Measurements from ENCODE around the gene VANGL1.
A peak's percentile ranks its signal among the peaks of the same experiment; 100 is the strongest.
"Not testable (repeated sequence)": the region's sequence is repeated elsewhere in the genome, so short reads cannot be mapped to it uniquely, and the experiment has no call there.

VANGL1 gene

DNA sequence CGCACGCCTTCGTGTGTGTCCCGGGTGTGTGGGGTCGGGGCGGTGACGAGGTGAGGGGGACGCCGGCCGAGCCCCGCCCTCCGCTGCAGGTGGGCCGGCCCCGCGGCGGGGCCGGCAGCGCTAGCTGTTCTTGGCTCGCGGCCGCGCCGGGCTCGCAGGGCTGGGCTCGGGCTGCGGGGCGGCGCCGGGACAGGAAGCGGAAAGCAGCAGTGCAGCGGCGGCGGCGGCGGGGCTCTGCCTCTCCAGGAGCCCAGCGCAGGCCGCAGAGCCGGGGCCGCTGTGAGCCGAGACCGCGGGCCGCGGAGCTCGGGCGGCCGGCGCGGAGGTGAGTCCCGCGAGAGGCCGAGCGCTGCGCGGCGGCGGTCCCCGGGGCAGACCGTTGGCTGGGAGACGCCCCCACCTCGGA, at the start of gene VANGL1:
Gene VANGL1, plus strand, starts transcription at position 209 of the 406 bp plus-strand sequence. CDS start 9,444 bp downstream, outside the sequence.
- peak in 1 of 14 donors; percentile 21 for DNase-seq

DNA sequence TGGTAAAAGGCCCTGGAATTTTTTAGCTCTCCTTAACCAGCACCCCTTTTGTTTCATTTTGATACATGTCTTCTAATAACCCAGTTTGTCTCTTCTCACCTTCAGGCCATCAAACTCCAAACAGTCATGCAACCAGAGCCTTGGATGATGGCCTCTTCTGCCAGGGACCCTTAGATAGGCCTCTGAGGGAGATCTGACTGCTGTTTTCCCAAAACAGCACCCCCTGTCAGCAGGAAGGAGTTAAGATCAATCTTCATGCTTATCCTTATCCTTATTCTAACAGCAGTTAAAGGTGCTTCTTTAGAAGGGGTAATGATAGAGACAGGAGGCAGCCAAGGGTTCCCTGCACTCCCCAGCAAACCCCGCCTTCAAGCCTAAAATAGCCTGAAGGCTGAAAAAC, 49.5 kb upstream of the VANGL1 start:
- DNase-seq, result no peak

GRCh38 chr1:115593365-115594259, 48.2 kb upstream of the VANGL1 start:
- no peak for DNase-seq

GRCh38 chr1:115594600-115594999, 47.2 kb upstream of the VANGL1 start:
- DNase-seq, result no peak

- DNase-seq, result peak in 13 of 14 donors; percentile 10 to 77 (median 61)
These were observed 46.3 kb upstream of the VANGL1 start for GRCh38 chr1:115595279-115596079.

DNA sequence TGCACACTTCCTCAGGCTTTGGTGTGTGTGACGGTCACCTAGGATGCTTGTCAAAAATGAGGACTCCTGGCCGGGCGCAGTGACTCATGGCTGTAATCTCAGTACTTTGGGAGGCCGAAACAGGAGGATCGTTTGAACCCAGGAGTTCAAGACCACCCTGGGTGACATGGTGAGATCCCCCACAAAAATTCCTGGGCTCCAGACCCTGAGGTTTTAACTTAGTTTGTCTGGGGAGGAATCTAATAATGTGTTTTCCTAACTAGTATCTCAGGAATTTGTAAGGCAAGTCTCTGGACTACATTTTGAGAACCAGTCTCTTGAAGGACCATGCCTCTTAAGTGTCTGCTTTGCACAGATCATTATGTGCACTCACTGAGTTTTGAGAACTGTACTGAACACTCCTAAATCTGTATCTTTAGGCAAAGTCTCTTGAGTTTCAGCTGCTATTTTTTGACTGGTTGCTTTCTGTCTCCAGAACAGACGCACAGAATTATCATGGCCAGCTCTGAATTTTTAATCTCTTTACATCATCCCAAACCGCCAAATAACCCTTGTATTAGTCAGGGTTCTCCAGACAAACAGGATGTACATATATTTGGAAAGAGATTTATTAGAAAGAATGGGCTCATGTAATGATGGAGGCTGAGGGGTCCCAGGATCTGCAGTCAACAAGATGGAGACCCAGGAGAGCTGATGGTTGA, 45.5 kb upstream of the VANGL1 start:
- DNase-seq, result no peak

DNA sequence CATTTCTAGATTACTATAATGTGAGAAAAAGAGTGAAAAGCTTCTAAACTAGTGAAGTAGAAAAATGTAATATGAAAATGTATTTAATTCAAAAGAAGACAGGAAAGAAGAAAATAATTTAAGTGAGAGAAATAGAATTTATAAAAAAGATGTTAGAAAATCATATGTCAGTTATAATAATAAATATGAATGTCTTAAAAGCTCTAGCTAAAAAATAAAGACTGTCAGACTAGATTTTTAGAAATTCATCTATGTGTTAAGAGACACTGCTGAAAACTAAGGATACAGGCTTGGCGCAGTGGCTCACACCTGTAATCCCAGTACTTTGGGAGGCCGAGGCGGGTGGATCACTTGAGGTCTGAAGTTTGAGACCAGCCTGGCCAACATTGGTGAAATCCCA, 37.3 kb upstream of the VANGL1 start:
- no peak for DNase-seq

DNA sequence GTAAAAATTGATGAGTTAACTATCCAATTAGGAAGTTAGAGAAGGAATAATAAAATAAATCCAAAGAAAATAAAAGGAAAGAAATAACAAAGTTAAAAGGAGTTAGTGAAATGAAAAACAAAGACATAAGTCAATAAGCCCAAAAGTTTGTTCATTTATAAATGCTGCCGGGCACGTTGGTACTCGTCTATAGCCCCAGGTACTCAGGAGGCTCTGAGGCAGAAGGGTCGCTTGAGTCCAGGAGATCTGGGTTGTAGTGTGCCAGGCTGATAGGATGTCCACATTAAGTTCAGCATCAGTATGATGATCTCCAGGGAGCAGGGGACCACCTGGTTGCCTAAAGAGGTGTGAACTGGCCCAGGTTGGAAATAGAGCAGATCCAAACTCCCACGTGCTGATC, 35.5 kb upstream of the VANGL1 start:
- DNase-seq, result no peak

GRCh38 chr1:115609021-115609420, 32.7 kb upstream of the VANGL1 start:
- DNase-seq, result no peak

GRCh38 chr1:115613767-115614166, 28.0 kb upstream of the VANGL1 start:
- no peak for DNase-seq

GRCh38 chr1:115620453-115620852, 21.3 kb upstream of the VANGL1 start:
- no peak for DNase-seq

DNA sequence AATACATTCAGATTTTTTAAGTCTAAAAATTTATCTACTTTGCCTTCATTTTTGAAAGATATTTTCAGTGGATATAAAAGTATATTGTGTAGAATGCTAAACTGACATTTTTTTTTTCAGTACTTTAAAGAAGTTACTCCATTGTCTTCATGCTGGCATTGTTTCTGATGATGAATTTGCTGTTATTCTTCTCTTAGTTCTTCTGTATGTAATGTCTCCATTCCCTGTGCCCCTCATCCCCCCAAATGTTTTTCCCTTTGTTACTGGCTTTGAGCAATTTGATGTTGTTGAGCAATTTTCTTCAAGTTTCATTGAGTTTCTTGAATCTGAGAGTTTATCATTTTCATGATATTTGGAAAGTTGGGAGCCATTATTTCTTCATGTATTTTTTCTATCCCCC, 20.8 kb upstream of the VANGL1 start:
- DNase-seq, result no peak

- DNase-seq, result no peak
These were observed 16.9 kb upstream of the VANGL1 start for GRCh38 chr1:115624859-115625258.

- DNase-seq, result no peak
These were observed 11.4 kb upstream of the VANGL1 start for GRCh38 chr1:115630342-115630741.

GRCh38 chr1:115632251-115633026, 9.3 kb upstream of the VANGL1 start:
- DNase-seq, result no peak

DNA sequence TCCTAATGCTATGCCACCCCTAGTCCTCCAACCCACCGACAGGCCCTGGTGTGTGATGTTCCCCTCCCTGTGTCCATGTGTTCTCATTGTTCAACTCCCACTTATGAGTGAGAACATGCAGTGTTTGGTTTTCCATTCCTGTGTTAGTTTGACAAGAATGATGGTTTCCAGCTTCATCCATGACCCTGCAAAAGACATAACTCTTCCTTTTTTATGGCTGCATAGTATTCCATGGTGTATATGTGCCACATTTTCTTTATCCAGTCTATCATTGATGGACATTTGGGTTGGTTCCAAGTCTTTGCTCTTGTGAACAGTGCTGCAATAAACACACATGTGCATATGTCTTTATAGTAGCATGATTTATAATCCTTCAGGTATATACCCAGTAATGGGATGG, 8.2 kb upstream of the VANGL1 start:
- not testable (repeated sequence) for DNase-seq

DNA sequence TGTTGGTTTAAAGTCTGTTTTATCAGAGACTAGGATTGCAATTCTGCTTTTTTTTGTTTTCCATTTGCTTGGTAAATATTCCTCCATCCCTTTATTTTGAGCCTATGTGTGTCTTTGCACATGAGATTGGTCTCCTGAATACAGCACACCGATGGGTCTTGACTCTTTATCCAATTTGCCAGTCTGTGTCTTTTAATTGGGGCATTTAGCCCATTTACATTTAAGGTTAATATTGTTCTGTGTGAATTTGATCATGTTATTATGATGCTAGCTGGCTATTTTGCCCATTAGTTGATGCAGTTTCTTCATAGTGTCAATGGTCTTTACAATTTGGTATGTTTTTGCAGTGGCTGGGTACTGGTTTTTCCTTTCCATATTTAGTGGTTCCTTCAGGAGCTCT, 4.5 kb upstream of the VANGL1 start:
- not testable (repeated sequence) for DNase-seq

- DNase-seq, result no peak
These were observed 1.4 kb upstream of the VANGL1 start for GRCh38 chr1:115640384-115640783.

- peak in 1 of 14 donors; percentile 8 for DNase-seq
These were observed 650 bp downstream of the VANGL1 start for GRCh38 chr1:115642168-115643072.

GRCh38 chr1:115643225-115643624, 1.5 kb downstream of the VANGL1 start:
- DNase-seq, result no peak

GRCh38 chr1:115643666-115644065, 1.9 kb downstream of the VANGL1 start:
- no peak for DNase-seq

Measured in C1 segment of cervical spinal cord (tissue), 14 donors.